Fibroblast of skin of scalp (primary cell): Measurements from ENCODE around the gene BEST1.

ENCODE experiments used
- DNase-seq: peaks from one replicate; pipeline ENCODE4 v3.0.0-alpha.2; 2013

Gene BEST1

DNA sequence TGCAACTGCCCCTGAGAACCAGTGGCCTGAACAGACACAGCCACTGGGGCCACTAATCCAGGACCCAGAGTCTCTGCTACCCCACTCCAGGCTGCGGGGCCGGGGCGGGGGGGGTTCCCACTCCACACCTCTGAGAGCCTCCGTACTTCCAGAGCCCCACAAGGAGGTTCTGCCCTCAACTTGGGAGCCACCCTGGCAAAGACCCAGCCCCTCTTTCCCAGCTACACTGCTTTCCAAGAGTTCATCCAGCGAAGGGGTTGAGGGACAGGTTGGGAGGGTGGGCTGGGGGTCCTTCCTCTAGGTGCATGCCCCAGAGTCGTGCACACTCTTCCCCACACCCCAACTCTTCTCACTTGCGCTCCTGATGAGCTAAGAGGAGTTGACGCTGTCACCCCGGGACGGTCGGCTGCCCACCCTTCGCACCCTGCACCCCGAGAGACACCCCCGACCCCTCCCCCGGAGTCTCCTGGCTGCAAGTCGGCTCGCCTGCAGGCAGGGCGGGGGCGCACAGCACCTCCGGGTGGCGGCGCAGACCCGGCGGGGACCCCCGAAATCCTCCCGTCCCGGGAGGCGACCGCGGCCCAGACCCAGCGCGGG, 33.3 kb upstream of the BEST1 start:
- DNase-seq: no peak

DNA sequence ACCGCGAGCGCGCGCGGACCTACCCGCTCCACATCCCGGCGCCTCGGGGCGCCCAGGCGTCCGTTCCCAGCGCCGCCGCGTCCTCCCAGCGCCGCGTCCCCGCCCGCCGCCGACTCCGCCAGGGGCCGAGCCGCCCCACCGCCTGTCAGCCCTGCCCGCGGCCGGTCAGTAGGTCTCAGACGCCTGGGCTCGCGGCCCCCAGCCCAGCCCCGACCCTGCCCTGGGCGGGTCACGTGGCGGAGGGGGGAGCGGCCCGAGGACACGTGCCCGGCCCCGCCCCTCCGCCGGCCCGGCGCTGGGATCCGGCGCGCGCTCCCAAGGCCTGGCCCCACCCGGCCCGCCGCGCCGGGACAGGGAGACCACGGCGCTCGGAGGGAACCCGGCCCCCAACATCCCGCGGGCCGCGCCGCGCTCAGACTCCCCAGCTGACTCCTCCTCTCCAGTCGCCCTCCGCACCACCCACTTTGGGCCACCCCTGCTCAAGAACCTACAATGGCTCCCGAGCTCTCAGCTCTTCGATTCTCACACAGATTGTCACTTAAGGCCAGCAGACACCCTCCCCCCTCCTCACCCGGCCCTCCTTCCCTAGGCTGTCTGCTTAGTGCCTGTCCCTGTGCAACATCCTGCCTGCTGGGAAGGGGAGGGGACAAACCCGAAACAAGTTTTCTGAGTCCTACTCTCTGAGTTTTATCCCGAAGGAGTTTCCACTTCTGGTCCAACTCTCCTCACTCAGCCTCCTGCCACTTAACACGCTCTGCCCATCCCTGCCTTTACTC, 32.6 kb upstream of the BEST1 start, which contains the start of gene RAB3IL1:
Gene RAB3IL1, minus strand, starts transcription at position 233 of the 776 bp plus-strand sequence. Its CDS starts 199 bp downstream, at position 34.
- peak; percentile 61 for DNase-seq

GRCh38 chr11:61918251-61918937, 31.8 kb upstream of the BEST1 start:
- DNase-seq: no peak

- no peak for DNase-seq
Measured at GRCh38 chr11:61918938-61919704, 31.0 kb upstream of the BEST1 start.

GRCh38 chr11:61919705-61920631, 30.2 kb upstream of the BEST1 start:
- no peak for DNase-seq

DNA sequence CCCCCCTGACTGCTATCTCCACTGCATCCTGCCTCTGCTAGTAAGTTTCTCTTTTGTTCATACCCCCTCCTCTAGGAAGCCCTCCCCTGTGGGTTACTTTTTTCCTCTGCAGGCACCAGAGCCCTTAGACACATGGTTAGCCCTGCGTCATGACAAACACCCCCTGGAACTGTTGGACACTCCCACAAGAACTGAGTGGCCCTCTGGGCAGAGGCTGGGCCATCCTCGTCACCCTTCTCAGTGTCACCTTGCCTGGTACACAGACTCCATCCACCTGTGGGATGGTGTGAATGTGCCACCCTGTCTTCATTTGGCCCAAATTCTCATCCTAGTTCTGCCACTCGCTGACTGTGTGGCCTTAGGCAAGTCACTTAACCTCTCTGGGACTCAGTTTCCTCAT, 28.7 kb upstream of the BEST1 start:
- no peak for DNase-seq

- peak; percentile 91 for DNase-seq
Measured at GRCh38 chr11:61922539-61922938, 27.6 kb upstream of the BEST1 start.

- peak; percentile 75 for DNase-seq
Measured at GRCh38 chr11:61923166-61924063, 26.7 kb upstream of the BEST1 start.

DNA sequence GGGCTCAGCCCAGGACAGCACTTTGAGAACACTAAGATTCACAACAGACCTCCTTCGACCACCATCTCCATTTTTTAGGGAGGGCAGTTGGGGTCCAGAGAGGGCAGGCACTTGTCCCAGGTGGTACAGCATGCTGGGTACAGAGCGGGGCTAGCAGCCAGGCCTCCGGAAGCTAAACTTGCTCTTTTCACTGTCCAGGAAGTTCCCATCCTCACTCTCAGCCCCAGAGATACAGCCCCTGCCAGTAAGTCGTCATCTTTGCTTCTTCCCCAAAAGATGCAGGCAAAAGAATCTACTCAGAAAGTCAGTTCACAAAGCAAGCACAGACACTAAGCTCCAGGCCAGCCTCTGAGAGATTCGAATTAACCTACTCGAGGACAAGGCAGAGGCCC, 26.1 kb upstream of the BEST1 start:
- DNase-seq: no peak

DNA sequence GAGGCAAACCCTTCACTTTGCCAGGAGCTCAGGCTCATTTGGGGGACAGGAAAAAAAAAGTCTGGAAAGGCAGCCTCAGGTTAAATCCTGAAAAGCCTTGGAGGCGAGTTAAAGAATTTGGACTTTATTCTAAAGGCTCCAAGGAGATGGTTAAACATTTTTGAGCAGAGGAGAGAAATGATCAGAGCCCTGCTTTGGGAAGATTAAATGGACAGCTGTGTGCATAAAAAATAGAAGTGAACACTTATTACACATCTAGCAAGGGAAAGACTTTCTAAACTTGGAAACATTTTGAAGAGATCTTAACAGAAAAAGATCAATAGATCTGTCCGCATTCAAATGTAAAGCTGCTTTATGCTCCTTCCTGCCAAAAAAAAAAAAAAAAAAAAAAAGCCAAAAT, 24.4 kb upstream of the BEST1 start:
- DNase-seq: no peak

DNA sequence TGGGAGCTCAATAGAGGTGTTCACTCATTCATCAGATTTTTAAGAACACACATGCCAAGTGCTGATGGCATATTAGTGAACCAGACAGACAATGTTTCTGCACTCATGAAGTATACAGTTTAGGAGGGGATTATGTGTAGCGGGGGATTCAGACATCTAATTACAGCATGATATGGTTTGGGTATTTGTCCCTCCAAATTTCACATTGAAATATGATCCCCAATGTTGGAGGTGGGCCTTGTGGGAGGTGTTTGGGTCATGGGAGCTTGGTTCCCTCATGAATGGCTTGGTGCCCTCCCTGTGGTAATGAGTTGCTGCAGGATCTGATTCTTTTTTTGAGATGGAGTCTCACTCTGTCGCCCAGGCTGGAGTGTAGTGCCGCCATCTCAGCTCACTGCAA, 23.9 kb upstream of the BEST1 start:
- DNase-seq: no peak

DNA sequence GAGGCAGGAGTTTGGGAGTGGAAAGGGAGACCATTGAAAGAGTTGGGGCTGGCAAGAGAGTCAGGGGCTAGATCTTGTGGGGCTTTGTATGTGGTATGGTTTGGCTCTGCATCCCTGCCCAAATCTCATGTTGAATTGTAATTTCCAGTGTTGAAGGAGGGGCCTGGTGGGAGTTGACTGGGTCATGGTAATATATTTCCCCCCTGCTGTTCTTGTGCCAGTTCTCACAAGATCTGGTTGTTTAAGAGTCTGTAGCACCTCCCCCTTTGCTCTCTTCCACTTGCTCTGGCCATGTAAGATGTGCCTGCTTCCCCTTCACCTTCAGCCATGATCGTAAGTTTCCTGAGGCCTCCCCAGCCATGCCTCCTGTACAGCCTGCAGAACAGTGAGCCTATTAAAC, 22.6 kb upstream of the BEST1 start:
- DNase-seq: peak; percentile 53

DNA sequence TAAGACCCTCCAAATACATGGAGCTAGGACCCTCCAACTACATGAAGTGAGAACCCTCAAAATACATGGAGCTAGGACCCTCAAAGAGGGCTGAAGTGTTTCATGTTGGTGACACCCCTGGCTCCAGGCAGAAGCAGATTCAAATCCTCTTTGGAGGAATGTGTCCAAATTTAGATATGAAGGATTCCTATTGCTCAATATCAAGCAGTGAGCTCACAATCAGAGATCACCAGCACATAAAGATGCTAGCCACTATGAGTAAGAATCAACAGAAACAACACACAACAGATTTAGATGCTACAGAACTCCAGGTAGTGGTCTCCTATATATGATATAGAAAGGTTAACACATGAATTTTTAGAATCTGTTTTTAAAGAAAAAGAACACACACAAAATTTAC, 21.5 kb upstream of the BEST1 start:
- no peak for DNase-seq

DNA sequence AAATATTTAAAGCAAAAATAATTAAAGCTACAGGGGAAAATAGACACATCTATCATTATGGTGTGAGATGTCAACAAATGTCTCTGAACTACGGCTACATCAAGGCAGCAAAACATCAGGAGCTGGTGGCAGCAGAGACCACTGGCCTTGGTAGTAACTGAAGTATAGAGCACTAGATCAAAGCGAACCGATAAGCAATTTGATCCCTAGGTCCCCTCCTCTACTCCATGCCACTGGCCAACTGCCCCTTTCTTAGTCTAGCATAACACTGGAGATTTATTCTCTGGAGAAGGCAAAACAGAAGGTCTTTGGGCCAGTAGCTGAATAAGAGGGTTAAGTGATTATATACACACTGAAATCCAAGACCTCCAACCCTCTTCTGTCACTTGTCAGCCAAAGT, 19.2 kb upstream of the BEST1 start:
- no peak for DNase-seq

DNA sequence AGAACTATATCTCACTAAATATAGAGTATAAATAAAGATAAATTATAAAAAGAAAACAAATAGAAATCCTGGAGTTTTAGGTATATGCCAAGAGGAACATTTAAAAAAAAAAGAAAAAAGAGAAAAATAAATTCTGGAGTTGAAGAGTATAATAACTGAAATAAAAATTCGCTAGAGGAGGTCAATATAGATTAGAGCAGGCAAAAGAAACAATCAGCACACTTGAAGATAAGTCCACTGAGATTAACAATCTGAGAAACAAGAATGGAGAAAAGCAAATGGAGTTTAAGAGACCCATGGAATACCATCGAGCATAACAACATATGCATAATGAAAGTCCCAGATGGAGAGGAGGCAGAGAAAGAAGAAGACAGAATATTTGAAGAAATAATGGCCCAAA, 14.3 kb upstream of the BEST1 start:
- no peak for DNase-seq

- DNase-seq: no peak
Measured at GRCh38 chr11:61940466-61940865, 9.7 kb upstream of the BEST1 start.

DNA sequence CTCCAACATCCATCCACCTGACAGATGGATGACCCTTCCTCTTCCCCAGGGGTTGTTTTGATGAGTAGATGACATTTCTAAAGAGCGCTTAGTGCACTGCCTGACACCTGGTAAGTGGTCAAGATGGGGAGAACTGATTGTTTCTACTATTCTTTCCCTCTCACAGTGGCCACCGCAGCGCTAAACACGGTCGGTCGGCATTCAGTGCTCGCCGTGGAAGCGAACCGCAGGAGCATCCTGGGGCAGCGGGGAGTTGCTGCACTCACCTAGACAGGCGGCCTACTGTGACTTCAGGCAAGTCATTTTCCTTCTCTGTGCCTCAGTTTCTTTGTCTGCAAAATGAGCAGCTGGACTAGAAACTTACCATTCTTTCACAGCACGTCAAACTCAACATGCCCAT, 5.0 kb upstream of the BEST1 start:
- DNase-seq: no peak

- DNase-seq: no peak
Measured at GRCh38 chr11:61946894-61947293, 3.3 kb upstream of the BEST1 start.

- DNase-seq: peak; percentile 93
Measured at GRCh38 chr11:61947486-61948210, 2.5 kb upstream of the BEST1 start.

DNA sequence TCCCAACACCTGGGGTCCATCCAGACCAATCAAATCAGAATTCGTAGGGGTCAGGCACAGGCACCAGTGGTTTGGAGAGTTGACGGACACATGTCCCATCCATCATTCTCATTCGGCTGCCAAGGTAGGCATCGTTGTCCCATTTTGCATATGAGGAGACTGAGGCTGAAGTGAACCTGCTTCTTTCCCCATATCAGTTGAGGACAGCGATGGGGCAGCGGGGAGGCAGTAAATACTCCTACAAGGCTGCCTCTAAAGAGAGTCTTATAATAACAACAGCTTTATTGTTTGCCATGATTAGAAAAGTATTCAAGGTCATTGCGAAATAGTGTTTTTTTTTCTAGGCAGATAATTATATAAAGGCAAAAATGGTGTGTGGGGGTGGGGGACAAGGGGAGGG, 1.6 kb upstream of the BEST1 start:
- no peak for DNase-seq
